Esophagus (tissue), 2 donors: ENCODE data around the gene CDC14A. TPM values are rescaled to one million over a fixed set of nuclear protein-coding genes. Genes with fewer than 3 reads are reported as not detected.
"Not testable (repeated sequence)": the region's sequence is repeated elsewhere in the genome, so short reads cannot be mapped to it uniquely, and the experiment has no call there.

Experiments used
- H3K27ac ChIP-seq, 2 donors: one replicate each; pipeline ENCODE4 v1.5.1; 2013; ENCODE audit warnings: low read depth in 2 of 2, mild to moderate bottlenecking in 2 of 2, inconsistent platforms in 1 of 2, low read length in 1 of 2, moderate library complexity in 1 of 2
- H3K27me3 ChIP-seq, 2 donors: one replicate each; pipeline ENCODE4 v1.6.1; 2013; ENCODE audit warnings: low read length in 2 of 2, control low read depth in 1 of 2, mild to moderate bottlenecking in 1 of 2; ENCODE audit not compliant: insufficient read depth in 2 of 2, control insufficient read depth in 1 of 2
- H3K36me3 ChIP-seq, 2 donors: one replicate each; pipeline ENCODE4 v1.6.1; 2013; ENCODE audit warnings: low read length in 1 of 2; ENCODE audit not compliant: control insufficient read depth in 2 of 2, insufficient read depth in 2 of 2
- H3K4me1 ChIP-seq, 2 donors: one replicate each; pipeline ENCODE4 v1.6.1; 2013; ENCODE audit warnings: low read length in 1 of 2; ENCODE audit not compliant: control insufficient read depth in 2 of 2, insufficient read depth in 2 of 2
- H3K4me3 ChIP-seq, 2 donors: one replicate each; pipeline ENCODE4 v1.5.1; 2013; ENCODE audit warnings: low read length in 2 of 2, mild to moderate bottlenecking in 2 of 2, low read depth in 1 of 2, moderate library complexity in 1 of 2
- H3K9me3 ChIP-seq, 2 donors: one replicate each; pipeline ENCODE4 v1.6.1; 2013; ENCODE audit warnings: mild to moderate bottlenecking in 2 of 2, low read depth in 1 of 2, low read length in 1 of 2, moderate library complexity in 1 of 2; ENCODE audit not compliant: control insufficient read depth in 2 of 2, insufficient read depth in 1 of 2
- WGBS, 2 donors: extraction: QIAGEN DNeasy Blood & Tissue Kit; methylation state at CpG; one replicate each; pipeline ENCODE4 v1.1.7; 2013; 5-methylcytosine and 5-hydroxymethylcytosine counted together
- polyA plus RNA-seq, 2 donors: library from polyadenylated mRNA; stranded (reverse); fragments of 200-250 nt; gene quantifications; one replicate each; pipeline ENCODE4 v1.2.3, GENCODE V29; 2013
- donor health status: healthy with polysubstance abuse.
- donor health status: Bipolar disorder and iron deficiency.

CDC14A gene
- polyA plus RNA-seq, 2 donors = 1.0 to 1.2 TPM

- H3K4me3 ChIP-seq, H3K9me3 ChIP-seq, H3K27me3 ChIP-seq, H3K36me3 ChIP-seq, H3K4me1 ChIP-seq, H3K27ac ChIP-seq: not testable (repeated sequence)
- 53 to 54% methylated on average over 2 of the region's 2 CpGs for WGBS, 2 donors
Measured at GRCh38 chr1:100331146-100331545, 21.2 kb upstream of the CDC14A start.

- Histone ChIP-seq H3K27me3 (no peaks in the 10 kb centered on the region), H3K4me1 (no peaks in the 10 kb centered on the region), H3K27ac (no peak overlapping the region), H3K4me3 (no peak overlapping the region), H3K9me3 (no peaks in the 10 kb centered on the region), H3K36me3 (no peaks in the 10 kb centered on the region)
- WGBS, 2 donors = 94 to 97% methylated on average over 9 of the region's 9 CpGs
Measured at GRCh38 chr1:100332331-100332730, 20.0 kb upstream of the CDC14A start.

GRCh38 chr1:100335436-100335835, 16.9 kb upstream of the CDC14A start:
- H3K9me3 ChIP-seq = no peaks in the 10 kb centered on the region
- no peaks in the 10 kb centered on the region for H3K4me1 ChIP-seq
- H3K36me3 ChIP-seq = no peaks in the 10 kb centered on the region
- no peak overlapping the region for H3K27ac ChIP-seq
- H3K27me3 ChIP-seq = no peaks in the 10 kb centered on the region
- 53 to 57% methylated on average over 1 of the region's 1 CpG for WGBS, 2 donors
- no peak overlapping the region for H3K4me3 ChIP-seq

GRCh38 chr1:100337878-100338277, 14.4 kb upstream of the CDC14A start:
- H3K9me3 ChIP-seq, H3K4me3 ChIP-seq, H3K36me3 ChIP-seq, H3K27ac ChIP-seq, H3K4me1 ChIP-seq, H3K27me3 ChIP-seq: not testable (repeated sequence)
- 93 to 94% methylated on average over 5 of the region's 5 CpGs for WGBS, 2 donors

GRCh38 chr1:100339735-100340134, 12.6 kb upstream of the CDC14A start:
- H3K27me3 ChIP-seq, H3K9me3 ChIP-seq, H3K4me1 ChIP-seq, H3K27ac ChIP-seq, H3K4me3 ChIP-seq, H3K36me3 ChIP-seq: not testable (repeated sequence)
- WGBS, 2 donors = 85% methylated on average over 6 of the region's 6 CpGs

GRCh38 chr1:100340494-100340893, 11.8 kb upstream of the CDC14A start:
- H3K4me1 ChIP-seq = no peaks in the 10 kb centered on the region
- H3K9me3 ChIP-seq = no peaks in the 10 kb centered on the region
- H3K4me3 ChIP-seq = no peak overlapping the region
- no peaks in the 10 kb centered on the region for H3K36me3 ChIP-seq
- no peaks in the 10 kb centered on the region for H3K27me3 ChIP-seq
- H3K27ac ChIP-seq = no peak overlapping the region
- WGBS, 2 donors = 96 to 97% methylated on average over 1 of the region's 1 CpG

GRCh38 chr1:100342348-100342747, 10.0 kb upstream of the CDC14A start:
- no peaks in the 10 kb centered on the region for H3K36me3 ChIP-seq
- H3K9me3 ChIP-seq = no peaks in the 10 kb centered on the region
- H3K27me3 ChIP-seq = no peaks in the 10 kb centered on the region
- WGBS, 2 donors = 95 to 96% methylated on average over 2 of the region's 2 CpGs
- no peak overlapping the region for H3K27ac ChIP-seq
- no peak overlapping the region for H3K4me3 ChIP-seq
- H3K4me1 ChIP-seq = no peaks in the 10 kb centered on the region

GRCh38 chr1:100343897-100344296, 8.4 kb upstream of the CDC14A start:
- Histone ChIP-seq H3K9me3 (no peaks in the 10 kb centered on the region), H3K27me3 (no peaks in the 10 kb centered on the region), H3K4me3 (no peak overlapping the region), H3K36me3 (no peaks in the 10 kb centered on the region), H3K27ac (no peak overlapping the region), H3K4me1 (no peaks in the 10 kb centered on the region)
- 74 to 84% methylated on average over 3 of the region's 3 CpGs for WGBS, 2 donors

GRCh38 chr1:100344774-100345173, 7.5 kb upstream of the CDC14A start:
- Histone ChIP-seq H3K4me3 (no peak overlapping the region), H3K27me3 (no peaks in the 10 kb centered on the region), H3K4me1 (no peaks in the 10 kb centered on the region), H3K36me3 (no peaks in the 10 kb centered on the region), H3K9me3 (no peaks in the 10 kb centered on the region), H3K27ac (no peak overlapping the region)
- 64 to 67% methylated on average over 2 of the region's 2 CpGs for WGBS, 2 donors

GRCh38 chr1:100346387-100346786, 5.9 kb upstream of the CDC14A start:
- Histone ChIP-seq H3K36me3 (no peaks in the 10 kb centered on the region), H3K4me1 (no peaks in the 10 kb centered on the region), H3K4me3 (no peak overlapping the region), H3K27ac (no peak overlapping the region), H3K9me3 (no peaks in the 10 kb centered on the region), H3K27me3 (no peaks in the 10 kb centered on the region)
- WGBS, 2 donors = 89 to 95% methylated on average over 2 of the region's 2 CpGs
